Measurements from ENCODE around the gene C19orf25.

GRCh38 chr19:1468821-1469254, 10.2 kb downstream of the C19orf25 start:
- TF ChIP-seq CTCF (IDR thresholded peaks at IDR 0.05; ENCODE audit: insufficient read depth, low read length) (no peak), SPI1 (IDR thresholded peaks at IDR 0.05; ENCODE audit: borderline replicate concordance, low read depth) (no peak), REST (IDR thresholded peaks at IDR 0.05; ENCODE audit: insufficient replicate concordance, low read depth) (no peak), POLR2AphosphoS5 (IDR thresholded peaks at IDR 0.05; ENCODE audit: low read depth) (no peak), GABPA (IDR thresholded peaks at IDR 0.05; ENCODE audit: low read depth) (no peak)
